ENCODE measurements around the gene AFF2. TPM values are rescaled to one million over a fixed set of nuclear protein-coding genes. Genes with fewer than 3 reads are reported as not detected.

Gene AFF2
- total and polyA plus RNA-seq, 8 donors: 0.10 to 84.0 (median 0.72) TPM; not detected in 3

GRCh38 chrX:149043401-149043800 is 543.0 kb downstream of the AFF2 start:
- H3K27me3 ChIP-seq: no peaks in the 10 kb centered on the region
- TF ChIP-seq POLR2AphosphoS5 (IDR thresholded peaks at IDR 0.05) (no peak), EP300 (IDR thresholded peaks at IDR 0.05) (no peak), POLR2A (IDR thresholded peaks at IDR 0.05) (no peak), CTCF (IDR thresholded peaks at IDR 0.05) (no peak)
- no peaks in the 10 kb centered on the region for H3K36me3 ChIP-seq
- WGBS, 5 donors: 80 to 97% (median 88%) methylated on average over 3 of the region's 3 CpGs
- H3K27ac ChIP-seq: no peak overlapping the region
- intact Hi-C loops (cut with DNase I; ENCODE audit: low total_unique reads): no loop called here
- no peaks in the 10 kb centered on the region for H3K4me1 ChIP-seq
- H3K9me3 ChIP-seq: no peaks in the 10 kb centered on the region
- DNase-seq: no peak
- H3K4me3 ChIP-seq: no peak overlapping the region

- Histone ChIP-seq H3K9me3 (no peaks in the 10 kb centered on the region), H3K4me1 (no peaks in the 10 kb centered on the region), H3K27ac (no peak overlapping the region), H3K36me3 (no peaks in the 10 kb centered on the region), H3K4me3 (no peak overlapping the region), H3K27me3 (no peaks in the 10 kb centered on the region)
- DNase-seq: no peak
- TF ChIP-seq CTCF (IDR thresholded peaks at IDR 0.05) (no peak), POLR2A (IDR thresholded peaks at IDR 0.05) (no peak), EP300 (IDR thresholded peaks at IDR 0.05) (no peak), POLR2AphosphoS5 (IDR thresholded peaks at IDR 0.05) (no peak)
- 17 to 53% (median 34%) methylated on average over 2 of the region's 2 CpGs for WGBS, 5 donors
- intact Hi-C loops (cut with DNase I; ENCODE audit: low total_unique reads): no loop called here
Measured at GRCh38 chrX:149044471-149044870, 544.1 kb downstream of the AFF2 start.

- intact Hi-C loops (cut with DNase I; ENCODE audit: low total_unique reads): no loop called here
- H3K36me3 ChIP-seq: no peaks in the 10 kb centered on the region
- no peak for DNase-seq
- no peaks in the 10 kb centered on the region for H3K4me1 ChIP-seq
- H3K27me3 ChIP-seq: no peaks in the 10 kb centered on the region
- TF ChIP-seq POLR2A (IDR thresholded peaks at IDR 0.05) (no peak), CTCF (IDR thresholded peaks at IDR 0.05) (no peak), EP300 (IDR thresholded peaks at IDR 0.05) (no peak), POLR2AphosphoS5 (IDR thresholded peaks at IDR 0.05) (no peak)
- H3K9me3 ChIP-seq: no peaks in the 10 kb centered on the region
- no peak overlapping the region for H3K4me3 ChIP-seq
- 70 to 91% (median 79%) methylated on average over 1 of the region's 1 CpG for WGBS, 5 donors
- no peak overlapping the region for H3K27ac ChIP-seq
Measured at GRCh38 chrX:149045645-149046210, 545.3 kb downstream of the AFF2 start.

Small RNA genes within 50 kb of the gene (small RNA-seq; reads per million reads assigned to genes)
- gene RN7SKP267: 0 reads per million in 4 donors
